ENCODE measurements around the gene DUSP22. TPM values are rescaled to one million over a fixed set of nuclear protein-coding genes. Genes with fewer than 3 reads are reported as not detected.
A peak's percentile ranks its signal among the peaks of the same experiment; 100 is the strongest.

DUSP22 gene
- total RNA-seq, 4 donors from 2014 or later, result 35.4 to 213 (median 49.5) TPM

GRCh38 chr6:298233-299103, 6.2 kb downstream of the DUSP22 start:
- Histone ChIP-seq H3K9me3 (no peaks in the 10 kb centered on the region), H3K4me1 (peaks cover 7 to 40% (median 13%) of the 10 kb centered on the region in 4 donors), H3K27ac (peak overlapping the region in 3 of 4 donors; percentile 9 to 98 (median 18)), H3K27me3 (no peaks in the 10 kb centered on the region), H3K36me3 (no peaks in the 10 kb centered on the region), H3K4me3 (no peak overlapping the region)
- no peak for TF ChIP-seq CTCF (IDR thresholded peaks at IDR 0.05)
- TF ChIP-seq EP300 (IDR thresholded peaks at IDR 0.05; ENCODE audit: low read depth), result no peak
- TF ChIP-seq POLR2AphosphoS5 (IDR thresholded peaks at IDR 0.05), result no peak
- TF ChIP-seq POLR2A (IDR thresholded peaks at IDR 0.05), result no peak
- WGBS, 2 donors (ENCODE audit: low coverage in 1 of 2), result 69 to 73% methylated on average over 11 of the region's 11 CpGs
- in situ Hi-C loops (cut with MboI; ENCODE audit: low pct_ligation_motif_present in 1 of 4, low pct_unique_long_range_greater_than_20kb in 1 of 4, low sequenced_read_pairs in 3 of 4) (no loop called here), intact Hi-C loops (cut with DNase I; ENCODE audit: low total_unique reads) (loop anchor here (2.0 kb wide), 1 partner anchor 76 kb away; no protein-coding TSS in a partner anchor)
- DNase-seq, result no peak

- Histone ChIP-seq H3K4me3 (no peak overlapping the region), H3K9me3 (no peaks in the 10 kb centered on the region), H3K4me1 (peaks cover 7 to 32% (median 10%) of the 10 kb centered on the region in 4 donors), H3K27ac (peak overlapping the region in 3 of 4 donors; percentile 9 to 98 (median 18)), H3K36me3 (no peaks in the 10 kb centered on the region), H3K27me3 (no peaks in the 10 kb centered on the region)
- WGBS, 2 donors (ENCODE audit: low coverage in 1 of 2), result 68 to 73% methylated on average over 10 of the region's 10 CpGs
- TF ChIP-seq POLR2AphosphoS5 (IDR thresholded peaks at IDR 0.05) (no peak), EP300 (IDR thresholded peaks at IDR 0.05; ENCODE audit: low read depth) (no peak), POLR2A (IDR thresholded peaks at IDR 0.05) (no peak), CTCF (IDR thresholded peaks at IDR 0.05) (no peak)
- intact Hi-C loops (cut with DNase I; ENCODE audit: low total_unique reads) (loop anchor here (2.0 kb wide), 1 partner anchor 77 kb away; no protein-coding TSS in a partner anchor), in situ Hi-C loops (cut with MboI; ENCODE audit: low pct_ligation_motif_present in 1 of 4, low pct_unique_long_range_greater_than_20kb in 1 of 4, low sequenced_read_pairs in 3 of 4) (no loop called here)
- no peak for DNase-seq
These were observed 7.1 kb downstream of the DUSP22 start for GRCh38 chr6:299104-299980.

- Histone ChIP-seq H3K36me3 (no peaks in the 10 kb centered on the region), H3K4me3 (no peak overlapping the region), H3K27me3 (no peaks in the 10 kb centered on the region), H3K4me1 (peaks cover 7 to 27% (median 10%) of the 10 kb centered on the region in 4 donors), H3K27ac (no peak overlapping the region), H3K9me3 (no peaks in the 10 kb centered on the region)
- 86% methylated on average over 3 to 6 of the region's 6 CpGs for WGBS, 2 donors (ENCODE audit: low coverage in 1 of 2)
- no peak for DNase-seq
- in situ Hi-C loops (cut with MboI; ENCODE audit: low pct_ligation_motif_present in 1 of 4, low pct_unique_long_range_greater_than_20kb in 1 of 4, low sequenced_read_pairs in 3 of 4) (no loop called here), intact Hi-C loops (cut with DNase I; ENCODE audit: low total_unique reads) (no loop called here)
- no peak for TF ChIP-seq POLR2AphosphoS5 (IDR thresholded peaks at IDR 0.05)
- TF ChIP-seq POLR2A (IDR thresholded peaks at IDR 0.05), result no peak
- TF ChIP-seq CTCF (IDR thresholded peaks at IDR 0.05), result no peak
- TF ChIP-seq EP300 (IDR thresholded peaks at IDR 0.05; ENCODE audit: low read depth), result no peak
These were observed 7.7 kb downstream of the DUSP22 start for GRCh38 chr6:300026-300425.
